Activated T-helper 2 cell treated with anti-CD3 and anti-CD28 coated beads, Interferon-gamma antibody, Interleukin-2, Interleukin-4, amounts not matched to agents 10 μg/mL and 5 μg/mL and 100 μg/mL, durations not matched to agents 14 hours and 24 hours and 36 hours (primary cell): ENCODE data around the gene CHEK1. TPM values are rescaled to one million over a fixed set of nuclear protein-coding genes. Genes with fewer than 3 reads are reported as not detected.
"Not testable (repeated sequence)": the region's sequence is repeated elsewhere in the genome, so short reads cannot be mapped to it uniquely, and the experiment has no call there.

Source experiments
- DNase-seq: peaks from one replicate; pipeline ENCODE4 v3.0.0; 2021; ENCODE audit warnings: low spot score
- H3K27ac Mint-ChIP-seq: one replicate; pipeline ENCODE4 v1.8.0; 2021; ENCODE audit warnings: mixed read lengths
- H3K27me3 Mint-ChIP-seq: one replicate; pipeline ENCODE4 v1.8.0; 2021; ENCODE audit warnings: low read depth, mixed read lengths
- H3K36me3 Mint-ChIP-seq: one replicate; pipeline ENCODE4 v1.8.0; 2021; ENCODE audit warnings: low read depth, mixed read lengths
- H3K4me1 Mint-ChIP-seq: one replicate; pipeline ENCODE4 v1.8.0; 2021; ENCODE audit warnings: low read depth, mixed read lengths
- H3K4me3 Mint-ChIP-seq: one replicate; pipeline ENCODE4 v1.8.0; 2021; ENCODE audit warnings: low read depth, mild to moderate bottlenecking, moderate library complexity, mixed read lengths
- H3K9me3 Mint-ChIP-seq: one replicate; pipeline ENCODE4 v1.8.0; 2021; ENCODE audit warnings: mixed read lengths
- intact Hi-C: fragments of 100-400 bp; cut with micrococcal nuclease; formaldehyde crosslinking; loops from one replicate; pipeline ENCODE4 v1.15.1; 2023
- total RNA-seq: library from RNA; stranded (reverse); gene quantifications from 2 replicates; pipeline ENCODE4 v1.2.3, GENCODE V29; 2022

The CHEK1 gene
- total RNA-seq = 109 and 110 TPM in 2 replicates

- H3K27me3 Mint-ChIP-seq = no peaks in the 10 kb centered on the region
- DNase-seq = no peak
- peaks cover 26% of the 10 kb centered on the region for H3K4me1 Mint-ChIP-seq
- no peaks in the 10 kb centered on the region for H3K9me3 Mint-ChIP-seq
- peak within 1 kb of the TSS; percentile 93 for H3K27ac Mint-ChIP-seq
- intact Hi-C loops = loop anchor here (1.0 to 5.0 kb wide), 4 partner anchors 32 to 262 kb away; partner anchors contain the start of genes HYLS1 and STT3A
- peaks cover 63% of the 10 kb centered on the region for H3K36me3 Mint-ChIP-seq
- H3K4me3 Mint-ChIP-seq = peak within 1 kb of the TSS; percentile 91
These were observed at the start of gene CHEK1 for GRCh38 chr11:125624756-125625213. CHEK1 (plus strand) TSS chr11:125625163; CDS start chr11:125626769, 1,606 bp downstream.

DNA sequence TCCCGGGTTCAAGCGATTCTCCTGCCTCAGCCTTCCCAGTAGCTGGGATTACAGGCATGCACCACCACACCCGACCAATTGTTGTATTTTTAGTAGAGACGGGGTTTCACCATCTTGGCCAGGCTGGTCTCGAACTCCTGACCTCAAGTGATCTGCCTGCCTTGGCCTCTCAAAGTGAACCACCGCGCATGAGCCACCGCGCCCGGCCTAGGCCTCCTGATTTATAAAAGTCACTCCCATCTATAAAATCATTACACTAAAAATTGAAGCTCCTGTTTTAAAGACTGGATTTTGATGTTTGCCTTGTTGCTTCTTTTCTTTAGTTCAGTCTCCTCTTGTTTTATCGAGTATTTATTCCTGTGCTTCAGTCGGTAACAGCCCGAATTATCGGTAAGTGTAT, 47.8 kb upstream of the CHEK1 start:
- intact Hi-C loops, DNase-seq, H3K27ac Mint-ChIP-seq, H3K27me3 Mint-ChIP-seq, H3K4me3 Mint-ChIP-seq, H3K4me1 Mint-ChIP-seq, H3K9me3 Mint-ChIP-seq: not testable (repeated sequence)
- H3K36me3 Mint-ChIP-seq = peaks cover 74% of the 10 kb centered on the region

DNA sequence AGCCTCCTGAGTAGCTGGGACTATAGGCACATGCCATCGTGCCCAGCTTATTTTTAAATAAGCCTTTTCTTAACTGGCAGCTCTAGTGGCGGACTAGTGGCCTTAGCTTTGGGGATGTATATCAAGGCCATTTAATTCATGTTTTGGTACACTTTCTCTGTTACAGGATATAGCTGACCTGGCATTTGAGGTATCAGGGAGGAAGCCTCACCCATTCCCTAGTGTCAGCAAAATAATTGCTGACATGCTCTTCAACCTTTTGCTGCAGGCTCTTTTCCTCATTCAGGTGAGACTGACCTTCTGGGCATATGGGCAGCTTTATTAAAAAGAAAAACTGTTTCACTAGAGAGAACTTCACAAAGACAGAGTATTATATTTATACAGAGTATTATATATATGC, 46.2 kb upstream of the CHEK1 start:
- H3K9me3 Mint-ChIP-seq = no peaks in the 10 kb centered on the region
- H3K27ac Mint-ChIP-seq = no peak overlapping the region
- intact Hi-C loops = no loop called here
- no peak overlapping the region for H3K4me3 Mint-ChIP-seq
- DNase-seq = no peak
- H3K27me3 Mint-ChIP-seq = no peaks in the 10 kb centered on the region
- no peaks in the 10 kb centered on the region for H3K4me1 Mint-ChIP-seq
- peaks cover 78% of the 10 kb centered on the region for H3K36me3 Mint-ChIP-seq

DNA sequence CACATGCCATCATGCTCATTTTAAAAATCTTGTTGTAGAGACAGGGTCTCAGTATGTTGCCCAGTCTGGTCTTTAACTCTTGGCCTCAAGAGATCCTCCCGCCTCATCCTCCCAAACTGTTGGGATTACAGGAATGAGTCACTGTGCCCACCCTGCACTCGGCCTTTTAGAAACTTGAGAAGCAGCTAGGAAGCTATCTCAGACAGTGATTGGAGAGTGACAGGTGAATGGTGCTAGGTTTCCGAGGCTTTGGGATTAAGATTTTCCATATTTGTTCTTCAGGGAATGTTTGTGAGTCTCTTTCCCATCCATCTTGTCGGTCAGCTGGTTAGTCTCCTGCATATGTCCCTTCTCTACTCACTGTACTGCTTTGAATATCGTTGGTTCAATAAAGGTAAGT, 45.2 kb upstream of the CHEK1 start:
- DNase-seq = no peak
- intact Hi-C loops = no loop called here
- Mint-ChIP-seq H3K36me3 (peaks cover 78% of the 10 kb centered on the region), H3K9me3 (no peaks in the 10 kb centered on the region), H3K4me3 (no peak overlapping the region), H3K27me3 (no peaks in the 10 kb centered on the region), H3K4me1 (no peaks in the 10 kb centered on the region), H3K27ac (no peak overlapping the region)

- Mint-ChIP-seq H3K4me3 (no peak overlapping the region), H3K9me3 (no peaks in the 10 kb centered on the region), H3K27ac (no peak overlapping the region), H3K36me3 (peaks cover 54% of the 10 kb centered on the region), H3K27me3 (no peaks in the 10 kb centered on the region), H3K4me1 (peaks cover 5% of the 10 kb centered on the region)
- DNase-seq = no peak
- intact Hi-C loops = no loop called here
These were observed 41.5 kb upstream of the CHEK1 start for GRCh38 chr11:125583496-125583895.

DNA sequence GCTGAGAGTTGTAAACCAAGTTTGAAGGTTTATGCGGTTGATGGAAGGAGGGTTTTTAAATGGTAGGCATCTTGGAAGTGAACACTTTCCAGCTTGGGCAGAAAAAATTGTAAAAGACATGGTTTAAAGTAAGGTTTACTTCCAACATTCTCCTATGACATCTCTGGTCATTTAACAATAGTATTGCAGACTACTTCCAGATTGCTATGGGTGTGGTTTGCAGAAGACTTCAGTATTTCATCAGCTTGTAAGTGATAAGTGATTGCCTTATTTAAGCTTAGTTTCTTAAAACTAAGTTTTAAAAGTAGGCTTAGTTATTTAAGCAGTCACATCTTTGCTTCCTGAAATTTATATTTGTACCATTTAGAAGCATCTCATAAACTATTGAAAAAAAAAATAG, 39.5 kb upstream of the CHEK1 start:
- peaks cover 41% of the 10 kb centered on the region for H3K36me3 Mint-ChIP-seq
- H3K27me3 Mint-ChIP-seq = no peaks in the 10 kb centered on the region
- H3K4me3 Mint-ChIP-seq = no peak overlapping the region
- intact Hi-C loops = no loop called here
- H3K27ac Mint-ChIP-seq = no peak overlapping the region
- no peak for DNase-seq
- no peaks in the 10 kb centered on the region for H3K9me3 Mint-ChIP-seq
- peaks cover 11% of the 10 kb centered on the region for H3K4me1 Mint-ChIP-seq

DNA sequence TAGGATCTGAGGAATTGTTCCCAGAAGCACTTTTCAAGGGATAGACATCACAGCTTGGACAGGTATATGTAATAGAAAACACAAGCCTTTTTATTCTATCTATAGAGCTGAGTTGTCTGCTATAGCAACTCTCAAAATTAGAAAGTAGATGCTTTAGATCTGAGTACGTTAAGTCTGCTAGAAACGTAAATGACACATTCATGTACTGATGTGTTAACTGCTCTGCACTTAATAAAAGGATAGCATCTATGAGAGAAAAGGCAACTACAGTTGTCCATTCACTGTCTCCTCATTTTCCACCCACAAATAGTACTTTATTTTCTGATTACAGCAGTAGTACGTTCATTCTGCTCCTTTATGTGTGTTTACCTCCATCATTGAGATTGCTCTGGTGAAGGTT, 38.3 kb upstream of the CHEK1 start:
- no peak overlapping the region for H3K4me3 Mint-ChIP-seq
- H3K9me3 Mint-ChIP-seq = no peaks in the 10 kb centered on the region
- intact Hi-C loops = no loop called here
- DNase-seq = no peak
- H3K27ac Mint-ChIP-seq = no peak overlapping the region
- peaks cover 34% of the 10 kb centered on the region for H3K36me3 Mint-ChIP-seq
- H3K27me3 Mint-ChIP-seq = no peaks in the 10 kb centered on the region
- peaks cover 14% of the 10 kb centered on the region for H3K4me1 Mint-ChIP-seq

GRCh38 chr11:125587480-125587879, 37.5 kb upstream of the CHEK1 start:
- Mint-ChIP-seq H3K27me3 (no peaks in the 10 kb centered on the region), H3K9me3 (no peaks in the 10 kb centered on the region), H3K4me1 (peaks cover 15% of the 10 kb centered on the region), H3K4me3 (no peak overlapping the region), H3K27ac (no peak overlapping the region), H3K36me3 (peaks cover 27% of the 10 kb centered on the region)
- no peak for DNase-seq
- intact Hi-C loops = no loop called here

GRCh38 chr11:125588505-125588904, 36.5 kb upstream of the CHEK1 start:
- no peak for DNase-seq
- Mint-ChIP-seq H3K9me3 (no peaks in the 10 kb centered on the region), H3K4me3 (no peak overlapping the region), H3K4me1 (peaks cover 17% of the 10 kb centered on the region), H3K27ac (peak overlapping the region; percentile 46), H3K27me3 (no peaks in the 10 kb centered on the region), H3K36me3 (peaks cover 26% of the 10 kb centered on the region)
- intact Hi-C loops = no loop called here

GRCh38 chr11:125591649-125592304, 33.2 kb upstream of the CHEK1 start:
- DNase-seq = peak; percentile 38
- no peaks in the 10 kb centered on the region for H3K27me3 Mint-ChIP-seq
- intact Hi-C loops = loop anchor here (1.0 to 10.0 kb wide), 5 partner anchors 21 to 637 kb away; partner anchors contain the start of genes CCDC15, CHEK1, FAM118B and HYLS1
- peak overlapping the region; percentile 99 for H3K4me3 Mint-ChIP-seq
- H3K9me3 Mint-ChIP-seq = no peaks in the 10 kb centered on the region
- peak overlapping the region; percentile 92 for H3K27ac Mint-ChIP-seq
- H3K36me3 Mint-ChIP-seq = peaks cover 32% of the 10 kb centered on the region
- peaks cover 40% of the 10 kb centered on the region for H3K4me1 Mint-ChIP-seq

DNA sequence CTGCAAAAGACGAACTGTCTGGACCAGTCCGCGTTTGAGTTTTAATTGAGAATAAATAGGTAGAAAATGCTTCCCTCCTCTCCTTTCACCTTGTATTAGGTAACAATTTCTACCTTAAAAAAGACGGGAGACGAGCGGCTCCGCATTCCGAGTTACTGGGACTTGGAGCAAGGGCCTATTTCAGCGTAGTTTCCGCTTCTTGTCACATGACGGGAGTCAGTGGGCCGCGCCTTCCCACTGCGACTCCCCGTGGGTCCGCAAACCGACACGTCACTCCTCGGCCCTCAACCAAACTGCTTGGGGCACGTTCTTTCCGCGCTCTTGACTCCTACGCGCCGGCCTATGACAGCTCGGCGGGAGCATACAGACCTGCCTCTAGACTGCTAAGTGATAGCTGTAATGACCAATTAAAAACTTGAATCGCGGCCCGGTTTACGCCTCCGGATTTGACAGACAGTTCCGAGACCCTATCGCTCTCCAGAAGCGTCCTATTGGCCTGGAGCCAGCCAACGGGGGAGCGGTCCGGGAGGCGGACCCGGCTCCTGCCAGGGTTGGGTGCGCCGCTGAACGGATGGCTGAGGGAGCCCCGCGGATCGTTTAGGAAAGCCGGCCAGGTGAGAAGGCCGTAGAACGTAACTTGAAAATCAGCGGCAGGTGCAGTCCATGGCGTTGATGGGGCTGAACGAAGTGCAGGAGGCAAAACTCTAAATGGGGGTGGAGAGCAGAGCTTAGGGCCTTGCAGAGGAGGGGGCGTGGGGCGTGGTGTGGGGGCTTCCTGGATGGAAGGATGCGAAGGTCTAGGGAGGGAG, 32.5 kb upstream of the CHEK1 start, which contains the start of gene STT3A:
STT3A (plus strand) TSS at position 548 of the 809 bp plus-strand sequence. CDS start 3,064 bp downstream, outside the sequence.
- peak; percentile 97 for DNase-seq
- peaks cover 38% of the 10 kb centered on the region for H3K4me1 Mint-ChIP-seq
- no peaks in the 10 kb centered on the region for H3K27me3 Mint-ChIP-seq
- intact Hi-C loops = loop anchor here (1.0 to 10.0 kb wide), 5 partner anchors 22 to 638 kb away; partner anchors contain the start of genes CCDC15, CHEK1, FAM118B and HYLS1
- peak within 1 kb of the TSS; percentile 92 for H3K27ac Mint-ChIP-seq
- H3K9me3 Mint-ChIP-seq = no peaks in the 10 kb centered on the region
- H3K4me3 Mint-ChIP-seq = peak within 1 kb of the TSS; percentile 99
- H3K36me3 Mint-ChIP-seq = peaks cover 38% of the 10 kb centered on the region

- H3K4me3 Mint-ChIP-seq = peak overlapping the region; percentile 99
- DNase-seq = no peak
- H3K36me3 Mint-ChIP-seq = peaks cover 46% of the 10 kb centered on the region
- no peaks in the 10 kb centered on the region for H3K27me3 Mint-ChIP-seq
- peaks cover 37% of the 10 kb centered on the region for H3K4me1 Mint-ChIP-seq
- H3K9me3 Mint-ChIP-seq = no peaks in the 10 kb centered on the region
- intact Hi-C loops = loop anchor here (10.0 kb wide), 1 partner anchor 638 kb away; the partner anchor contains the start of gene CCDC15
- H3K27ac Mint-ChIP-seq = peak overlapping the region; percentile 92
These were observed 31.7 kb upstream of the CHEK1 start for GRCh38 chr11:125593114-125593820.
